ENCODE results near the gene TBC1D24.

GRCh38 chr16:2537451-2538379 lies 62.8 kb downstream of the TBC1D24 start, which contains the start of gene PDPK1:
- no peak for TF ChIP-seq CTCF (IDR thresholded peaks at IDR 0.05)
- peak in 1 of 2 donors; percentile 50 for TF ChIP-seq POLR2A (IDR thresholded peaks at IDR 0.05)

All from heart left ventricle (tissue), 13 donors.